Suprapubic skin (tissue), 3 donors: ENCODE data around the gene SLC2A8.

Experiments
- CTCF ChIP-seq, 2 donors: fragments of 200-600 bp in 1 of 2; fragments of 450-650 bp in 1 of 2; sonication (generic) in 1 of 2; IDR thresholded peaks; one replicate each; pipeline ENCODE4 v1.5.1; 2016 to 2019; ENCODE audit warnings: antibody characterized with exemption in 2 of 2, mild to moderate bottlenecking in 1 of 2, moderate library complexity in 1 of 2
- POLR2A ChIP-seq, 2 donors: fragments of 450-650 bp; IDR thresholded peaks; one replicate each; pipeline ENCODE4 v1.6.1; 2017; ENCODE audit warnings: antibody characterized with exemption in 2 of 2, mild to moderate bottlenecking in 2 of 2, moderate library complexity in 2 of 2

- no peak for TF ChIP-seq CTCF (IDR thresholded peaks at IDR 0.05)
- no peak for TF ChIP-seq POLR2A (IDR thresholded peaks at IDR 0.05)
Observed at GRCh38 chr9:127386981-127387380, 10.0 kb upstream of the SLC2A8 start.
